HG03139 (cell line): Measurements from ENCODE around the gene GRK5.

ENCODE experiments used
- ATAC-seq: cut with Tn5 transposase; IDR thresholded peaks from one replicate; pipeline ENCODE4 v1.9.1; 2021; ENCODE audit not compliant: unreplicated experiment

GRK5 gene

DNA sequence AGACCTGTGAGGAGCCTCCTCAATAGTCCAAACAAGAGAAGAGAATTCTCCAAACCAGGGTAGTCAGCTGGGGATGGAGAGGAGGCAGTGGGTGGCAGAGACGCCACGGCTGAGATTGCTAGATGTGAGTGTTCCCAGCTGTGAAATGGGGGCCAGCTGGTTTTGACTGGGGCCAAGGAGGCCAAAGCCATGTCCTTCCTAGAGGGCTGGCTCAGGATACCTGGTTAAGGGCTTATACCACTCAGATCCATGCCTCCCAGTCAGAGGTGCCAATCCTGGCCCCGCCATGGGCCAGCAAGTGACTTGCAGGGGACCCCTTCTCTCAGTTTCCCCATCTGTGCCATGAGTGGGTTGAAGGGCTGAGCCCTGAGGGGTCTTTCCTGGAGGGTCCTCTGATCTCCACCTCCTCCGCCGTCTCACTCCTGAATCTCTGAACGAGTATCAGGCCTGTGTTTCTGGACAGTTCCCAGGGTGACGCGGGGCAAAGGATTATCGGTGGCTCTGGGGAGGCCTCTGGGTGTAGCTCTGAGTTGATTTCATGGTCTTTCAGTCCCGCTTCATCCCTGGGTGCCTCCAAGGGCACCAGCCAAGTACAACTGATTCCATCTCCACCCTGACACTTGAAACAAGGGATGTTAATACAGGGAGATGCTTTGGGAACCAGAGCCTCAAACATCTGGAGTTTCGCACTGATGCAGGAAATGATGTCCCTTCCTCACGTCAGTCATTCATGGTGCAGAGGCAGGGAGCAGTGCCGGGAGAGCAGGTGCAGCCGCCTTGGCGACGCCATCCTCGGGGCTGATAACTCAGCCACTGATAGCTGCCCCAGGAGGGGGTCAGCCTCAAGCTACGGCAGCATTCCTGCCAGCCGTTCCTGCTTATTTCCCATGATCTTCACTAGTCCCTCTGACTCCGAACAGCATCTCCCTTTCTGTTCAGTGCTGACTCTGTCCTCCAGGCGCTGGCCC is 208.4 kb downstream of the GRK5 start:
- ATAC-seq = no peak

DNA sequence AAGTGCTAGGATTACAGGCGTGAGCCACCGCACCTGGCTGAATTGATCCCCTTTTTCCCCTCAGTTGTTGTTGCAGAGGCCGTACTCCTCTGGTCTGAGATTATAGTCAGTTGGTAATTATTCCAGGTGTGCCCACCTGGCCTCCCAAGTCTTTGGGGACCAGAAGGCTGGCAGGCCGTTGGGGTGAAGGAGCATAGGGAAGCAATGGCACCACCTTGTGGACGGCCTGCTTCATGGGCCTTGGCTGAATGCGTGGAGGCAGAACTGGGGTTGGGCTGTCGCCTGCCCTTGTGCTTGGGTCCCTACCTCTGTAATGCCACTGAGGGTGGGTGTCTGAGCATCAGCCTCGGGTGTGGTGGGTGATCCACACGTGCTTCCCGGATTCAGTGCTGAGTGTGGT is 209.5 kb downstream of the GRK5 start:
- ATAC-seq = no peak

GRCh38 chr10:119417852-119418251 is 210.5 kb downstream of the GRK5 start:
- ATAC-seq = no peak

DNA sequence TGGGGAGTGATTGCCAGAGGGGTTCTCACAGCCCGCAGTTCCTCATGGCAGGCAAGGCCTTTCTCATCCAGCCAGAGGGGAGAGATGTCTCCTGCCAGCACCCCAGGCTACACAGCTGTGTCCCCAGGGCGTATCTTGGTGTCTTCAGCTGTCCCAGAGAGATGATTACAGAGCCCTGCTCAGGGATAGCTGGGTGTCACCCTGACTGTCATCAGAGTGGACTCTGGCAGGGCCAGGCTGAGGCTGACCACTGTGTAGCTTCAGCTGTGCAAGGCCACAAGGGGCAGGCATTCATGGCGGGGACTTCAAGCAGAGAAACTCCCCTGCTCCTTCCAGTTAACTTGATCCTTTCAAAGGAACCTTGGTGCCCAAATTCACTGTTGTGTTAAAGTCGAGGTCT is 211.0 kb downstream of the GRK5 start:
- ATAC-seq = no peak

DNA sequence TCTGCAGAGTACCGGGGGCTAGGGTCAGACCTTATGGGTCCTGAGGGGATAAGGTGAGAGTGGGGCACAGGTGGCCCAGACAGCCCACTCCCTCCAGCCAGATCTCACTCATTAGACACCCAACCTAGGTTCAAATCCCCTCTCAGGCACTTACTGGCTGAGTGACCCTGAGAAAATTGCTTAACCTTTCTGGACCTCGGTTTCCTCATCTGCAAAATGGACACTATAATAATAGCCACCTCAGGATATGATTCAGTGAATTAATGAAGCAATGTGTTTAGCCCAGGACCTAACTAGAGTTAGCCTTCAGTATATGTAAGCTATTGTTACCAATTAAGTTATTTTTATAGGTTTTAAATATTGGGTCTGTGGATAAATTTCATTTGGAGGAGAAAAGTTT is 212.6 kb downstream of the GRK5 start:
- no peak for ATAC-seq

DNA sequence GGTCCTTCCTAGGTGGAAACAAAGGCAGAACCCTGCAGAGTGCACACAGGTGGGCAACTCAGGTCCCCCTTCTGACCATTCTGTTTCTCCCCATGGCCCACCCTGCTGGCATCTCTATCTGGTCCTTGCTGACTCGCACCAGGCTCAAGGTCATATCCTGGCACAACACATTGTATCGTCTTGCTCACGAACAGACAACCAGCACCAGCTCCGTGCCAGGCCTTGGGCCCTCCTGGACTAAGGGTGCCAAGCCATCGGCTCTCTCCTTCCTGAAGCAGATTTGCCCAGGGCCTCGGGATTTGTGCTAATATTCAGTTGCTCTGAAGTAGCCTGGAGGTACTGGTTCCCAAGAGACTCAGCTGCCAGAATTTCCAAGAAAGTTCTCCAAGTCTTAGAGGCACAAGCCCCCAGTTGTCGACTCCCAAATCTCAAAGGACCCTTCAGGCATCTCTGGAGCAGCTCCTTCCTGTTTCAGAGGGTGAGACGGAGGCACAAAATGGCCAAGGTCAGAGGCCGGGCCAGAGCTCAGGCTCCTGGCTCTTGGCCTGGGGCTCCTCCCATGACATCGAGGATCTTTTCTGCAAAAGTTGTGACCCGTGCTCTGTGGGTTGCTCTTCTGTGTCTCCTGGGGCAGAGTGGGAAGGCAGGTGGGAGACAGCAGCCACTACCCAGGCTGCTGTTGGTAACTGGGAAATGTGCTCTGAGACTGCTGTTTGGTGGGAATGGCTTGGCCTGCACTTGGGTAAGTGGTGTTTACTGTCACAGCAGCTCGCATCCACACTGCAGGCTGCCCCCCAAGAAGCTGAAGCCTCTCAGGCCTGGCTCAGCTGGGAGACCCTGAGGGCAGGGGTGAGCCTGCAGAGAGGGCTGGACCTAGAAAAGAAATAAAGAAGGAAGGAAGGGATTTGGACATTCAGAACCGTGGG is 213.8 kb downstream of the GRK5 start:
- no peak for ATAC-seq

DNA sequence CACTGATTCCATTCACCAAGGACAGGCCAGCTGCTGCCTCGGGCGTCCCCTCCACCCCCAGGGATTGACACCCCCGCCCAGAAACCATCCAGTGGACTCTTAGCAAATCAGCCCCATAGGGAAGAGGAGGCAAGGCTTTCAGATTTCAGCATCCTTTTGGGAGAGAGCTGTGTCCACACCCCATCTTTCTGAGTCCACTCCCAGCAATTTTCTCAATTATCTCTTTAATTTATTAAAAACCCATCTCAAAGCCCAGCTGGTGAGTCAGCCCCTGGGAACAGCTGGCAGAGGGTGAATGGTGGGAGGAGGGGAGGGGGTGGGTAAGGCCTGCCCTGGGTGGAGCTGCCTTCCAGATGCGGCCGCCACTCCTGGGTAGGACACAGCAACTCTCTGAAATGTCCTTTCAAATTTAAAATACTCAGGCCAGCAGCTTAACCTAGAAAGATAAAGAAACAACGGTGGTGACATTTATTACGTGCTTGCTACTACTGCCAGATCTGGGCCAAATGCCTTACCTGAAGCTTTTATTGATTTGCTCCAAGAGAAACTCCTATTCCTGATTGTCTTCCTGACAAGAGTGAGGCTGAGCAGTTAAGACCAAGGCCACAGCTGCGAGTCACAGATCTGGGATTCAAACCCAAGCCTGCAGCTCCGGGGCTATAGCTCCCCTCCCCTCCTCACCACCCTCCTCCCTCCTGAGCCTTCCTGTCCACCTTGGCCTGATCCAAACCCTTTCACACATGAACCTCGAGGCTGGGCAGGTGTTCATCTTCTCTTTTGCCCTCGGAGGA is 214.7 kb downstream of the GRK5 start:
- no peak for ATAC-seq

DNA sequence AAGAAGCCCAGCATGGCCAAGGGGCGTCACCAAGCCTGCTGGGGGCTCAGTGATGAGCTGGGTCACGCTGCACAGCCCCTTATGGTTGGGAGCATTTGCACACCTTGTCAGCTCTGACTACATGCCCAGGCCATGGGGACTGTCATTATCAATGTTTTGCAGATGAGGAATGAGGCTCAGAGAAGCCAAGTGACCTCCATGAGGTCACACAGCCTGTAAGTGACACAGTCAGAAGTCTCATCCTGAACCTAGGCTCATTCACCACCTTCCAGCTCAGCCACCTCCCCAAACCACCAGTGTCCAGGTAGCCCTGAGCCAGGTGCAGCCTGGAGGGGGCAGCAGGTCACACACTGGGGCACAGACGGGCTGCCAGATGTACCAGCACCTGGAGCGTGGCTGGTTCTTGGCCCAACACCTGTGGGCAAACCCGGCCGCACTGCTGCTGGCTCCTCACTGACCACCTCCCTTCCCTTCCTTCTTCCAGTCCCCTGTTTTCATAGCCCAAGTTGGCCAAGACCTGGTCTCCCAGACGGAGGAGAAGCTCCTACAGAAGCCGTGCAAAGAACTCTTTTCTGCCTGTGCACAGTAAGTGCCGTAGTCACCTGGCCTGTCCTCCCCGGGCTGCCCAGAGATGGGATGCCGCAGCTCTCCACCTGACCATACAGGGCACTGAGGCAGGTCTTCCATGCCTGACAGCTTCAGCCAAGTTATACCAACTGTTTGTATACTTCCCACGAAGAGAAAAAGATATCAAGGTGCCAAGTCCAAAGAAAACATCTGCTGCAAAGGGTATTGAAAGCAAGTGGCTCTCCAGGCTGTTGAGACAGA is 215.5 kb downstream of the GRK5 start:
- no peak for ATAC-seq

- no peak for ATAC-seq
Observed at GRCh38 chr10:119423510-119424257, 216.3 kb downstream of the GRK5 start.

- ATAC-seq = no peak
Observed at GRCh38 chr10:119424258-119424975, 217.0 kb downstream of the GRK5 start.

DNA sequence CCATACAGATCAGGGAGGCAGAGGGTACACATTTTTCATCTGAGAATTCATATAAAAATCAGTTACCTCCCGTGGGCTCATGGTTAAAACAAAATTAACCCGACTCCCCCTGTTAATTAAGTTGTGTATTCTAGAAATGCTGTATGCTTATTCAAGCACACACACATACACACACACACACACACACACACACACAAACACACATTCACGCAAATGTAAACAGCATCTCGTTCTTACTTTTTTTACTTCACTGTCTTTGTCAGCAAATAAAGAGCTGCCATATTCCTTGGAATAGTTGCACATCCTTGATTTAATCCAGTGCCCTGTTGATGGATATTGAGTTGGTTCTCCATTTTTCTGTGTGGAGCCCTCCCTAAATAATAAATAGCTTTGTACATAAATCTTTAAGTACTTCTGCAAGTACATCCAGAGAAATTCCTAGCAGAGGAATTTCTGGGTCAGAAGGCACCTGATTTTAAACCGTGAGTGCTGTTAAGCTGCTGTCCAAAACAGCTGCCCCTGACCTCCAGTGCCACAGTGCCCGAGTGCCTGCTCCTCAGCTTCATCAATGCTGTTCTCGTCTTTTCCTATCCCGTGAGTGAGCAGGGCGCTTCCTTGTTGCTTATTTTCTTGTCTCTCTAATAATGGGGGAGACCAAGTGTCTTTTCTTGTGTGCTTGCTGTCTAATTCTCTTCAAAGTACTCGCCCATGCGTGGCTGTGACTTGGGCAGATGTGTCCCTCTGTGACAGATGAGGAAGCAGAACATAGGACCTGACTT is 217.9 kb downstream of the GRK5 start:
- no peak for ATAC-seq

DNA sequence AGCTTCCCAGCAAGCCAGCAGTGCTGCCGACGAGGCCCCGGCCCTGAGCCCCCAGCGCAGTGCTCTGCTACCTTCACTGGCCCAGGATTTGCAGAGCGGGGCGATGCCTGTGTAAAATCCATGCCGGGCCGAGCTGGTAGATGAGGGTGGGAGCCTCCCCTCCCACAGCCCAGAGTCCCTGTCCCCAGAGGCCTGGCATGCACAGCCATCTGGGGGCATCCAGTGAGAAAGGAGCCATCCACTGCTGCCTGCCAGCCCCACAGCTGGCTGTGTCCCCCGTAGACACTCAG is 218.5 kb downstream of the GRK5 start:
- no peak for ATAC-seq

GRCh38 chr10:119426699-119427098 is 219.3 kb downstream of the GRK5 start:
- no peak for ATAC-seq

DNA sequence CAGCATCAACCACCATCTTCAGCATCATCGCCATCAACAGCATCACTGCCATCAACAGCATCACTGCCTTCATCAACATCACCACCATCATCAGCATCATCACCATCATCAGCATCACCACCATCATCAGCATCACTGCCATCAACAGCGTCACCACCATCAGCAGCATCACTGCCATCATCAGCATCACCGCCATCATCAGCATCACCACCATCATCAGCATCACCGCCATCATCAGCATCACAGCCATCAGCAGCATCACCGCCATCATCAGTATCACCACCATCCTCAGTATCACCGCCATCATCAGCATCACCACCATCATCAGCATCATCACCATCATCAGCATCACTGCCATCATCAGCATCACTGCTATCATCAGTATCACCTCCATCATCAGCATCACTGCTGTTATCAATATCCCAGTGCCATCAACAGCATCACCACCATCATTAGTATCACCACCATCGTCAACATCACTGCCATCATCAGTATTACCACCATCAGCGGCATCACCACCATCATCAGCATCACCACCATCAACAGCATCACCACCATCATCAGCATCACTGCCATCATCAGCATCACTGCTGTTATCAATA is 220.0 kb downstream of the GRK5 start:
- ATAC-seq = no peak

DNA sequence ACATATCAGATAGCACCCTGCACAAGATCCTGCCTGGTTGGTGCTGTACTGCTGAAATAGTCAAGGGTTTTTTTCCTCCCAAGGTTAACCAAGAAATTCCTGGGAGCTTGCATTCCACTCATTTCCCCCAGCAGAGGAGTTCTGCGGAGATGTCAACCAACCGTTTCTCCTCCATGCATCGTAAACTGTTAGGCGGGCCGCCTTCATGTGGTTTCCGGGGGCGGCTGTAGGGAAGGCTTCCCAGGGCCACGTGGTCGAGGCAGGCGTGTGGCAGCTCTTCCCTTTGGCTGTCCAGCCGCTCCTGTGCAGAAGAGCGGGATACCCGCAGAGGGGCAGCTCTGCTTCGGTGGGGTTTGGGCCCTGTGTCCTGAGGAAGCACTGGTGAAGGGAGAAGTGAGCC is 221.4 kb downstream of the GRK5 start:
- ATAC-seq = no peak

GRCh38 chr10:119429771-119430170 is 222.4 kb downstream of the GRK5 start:
- ATAC-seq = no peak

GRCh38 chr10:119431034-119431772 is 223.8 kb downstream of the GRK5 start:
- ATAC-seq = no peak
